ENCODE results near the gene FRY.

DNA sequence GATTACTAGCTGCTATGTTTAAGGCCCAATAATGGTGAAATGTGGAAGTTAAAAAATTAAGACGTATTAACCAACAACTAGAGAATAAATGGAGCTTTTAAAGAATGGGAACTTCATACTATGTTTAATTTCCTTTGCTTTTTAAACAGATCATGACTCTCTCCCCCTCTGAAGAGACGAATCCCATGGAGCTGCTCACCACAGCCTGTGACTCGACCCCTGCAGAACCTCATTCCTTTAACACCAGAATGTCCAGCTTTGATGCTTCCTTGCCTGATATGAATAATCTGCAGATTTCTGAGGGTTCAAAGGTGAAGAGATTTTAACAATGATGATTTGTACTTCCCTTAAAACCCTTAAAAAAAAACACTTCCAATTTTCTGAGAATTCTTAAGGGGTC, 230.6 kb downstream of the FRY start:
- TF ChIP-seq POLR2AphosphoS5 (IDR thresholded peaks at IDR 0.05; ENCODE audit: low read depth, low read length) (no peak), TAF1 (IDR thresholded peaks at IDR 0.05; ENCODE audit: borderline replicate concordance, insufficient read depth, low read length) (no peak), SIN3A (IDR thresholded peaks at IDR 0.05; ENCODE audit: borderline replicate concordance, insufficient read depth, low read length) (no peak)
